Endometrial microvascular endothelial cells (primary cell): Measurements from ENCODE around the gene TNFAIP1. TPM values are rescaled to one million over a fixed set of nuclear protein-coding genes. Genes with fewer than 3 reads are reported as not detected.
"Not testable (repeated sequence)": the region's sequence is repeated elsewhere in the genome, so short reads cannot be mapped to it uniquely, and the experiment has no call there.

Experiments used
- in situ Hi-C: cut with HindIII; loops from 2 replicates; pipeline ENCODE4 v1.10.0; 2017; ENCODE audit warnings: low sequenced_read_pairs, low pct_unique_long_range_greater_than_20kb; ENCODE audit errors: inconsistent ontology term
- total RNA-seq: library from RNA; depleted of rRNA; stranded (reverse); fragments of >200 nt; gene quantifications from one replicate; pipeline ENCODE4 v1.2.3, GENCODE V29; 2015; ENCODE audit errors: inconsistent ontology term

The TNFAIP1 gene
- total RNA-seq, 1 donor from 2014 or later = 65.8 TPM

- in situ Hi-C loops = no loop called here
Measured at GRCh38 chr17:28320215-28321061, 15.1 kb upstream of the TNFAIP1 start.

DNA sequence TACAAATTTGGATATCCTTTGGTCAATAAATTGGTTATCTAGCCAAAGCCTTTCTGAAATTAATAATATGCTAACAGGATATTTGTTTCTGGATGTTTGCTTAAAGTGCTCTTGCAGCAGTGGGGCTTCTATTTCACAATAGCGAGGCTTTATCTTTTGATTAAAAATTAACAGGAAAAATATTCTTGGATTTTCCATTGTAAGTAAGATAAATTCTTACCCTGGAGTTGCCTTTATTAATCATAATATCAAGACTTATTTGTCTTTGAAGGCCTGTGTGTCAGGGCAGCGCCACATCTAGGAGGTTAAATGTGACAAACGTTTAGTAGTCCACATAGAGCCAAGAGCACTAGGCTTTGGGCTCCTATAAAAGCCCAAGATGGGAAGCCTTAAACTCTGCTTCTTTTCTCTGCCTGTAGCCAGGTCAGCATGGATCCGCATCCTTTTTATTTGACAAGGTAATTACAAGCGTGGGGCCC lies 11.3 kb upstream of the TNFAIP1 start:
- in situ Hi-C loops = no loop called here

- in situ Hi-C loops = no loop called here
Measured at GRCh38 chr17:28324781-28325180, 10.8 kb upstream of the TNFAIP1 start.

- in situ Hi-C loops = no loop called here
Measured at GRCh38 chr17:28325211-28325610, 10.3 kb upstream of the TNFAIP1 start.

DNA sequence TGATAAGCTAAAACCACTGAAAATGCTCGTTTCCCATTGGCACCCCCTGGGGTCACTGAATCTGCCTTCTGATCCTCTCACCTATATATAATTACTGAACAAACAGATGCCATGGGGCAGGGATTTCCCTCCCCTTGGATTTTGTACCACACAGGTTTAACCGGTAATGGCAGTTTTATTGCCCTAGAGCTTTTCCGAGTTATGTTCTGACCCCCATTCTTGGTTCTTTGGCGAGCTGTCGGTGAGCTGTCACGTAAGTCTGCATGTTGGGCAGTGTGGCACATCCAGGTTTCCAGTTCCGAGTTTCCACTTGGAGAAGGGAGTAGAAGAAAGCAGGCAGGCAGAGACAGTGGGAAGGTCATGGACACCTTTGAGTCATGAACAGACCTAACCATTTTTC lies 9.4 kb upstream of the TNFAIP1 start:
- in situ Hi-C loops = no loop called here

GRCh38 chr17:28327031-28327607 lies 8.4 kb upstream of the TNFAIP1 start:
- in situ Hi-C loops = no loop called here

DNA sequence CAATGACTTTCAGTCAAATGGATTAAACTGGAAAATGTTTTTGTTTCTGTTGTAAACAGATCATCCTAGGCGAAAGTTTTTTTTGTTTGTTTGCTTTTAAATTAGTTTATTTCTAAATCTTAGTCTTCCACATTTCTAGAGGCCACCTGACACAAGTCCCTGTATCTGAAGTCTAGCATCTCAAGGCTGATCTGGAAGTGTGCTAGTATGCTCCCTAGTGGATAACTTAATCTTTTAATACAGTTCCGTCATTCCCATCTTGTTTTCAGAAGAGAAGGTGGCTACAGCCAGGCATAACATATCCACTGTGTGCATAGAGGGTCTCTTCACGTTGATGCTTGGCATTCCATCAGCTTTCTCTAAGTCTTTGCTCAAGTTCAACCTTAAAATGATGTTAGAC lies 7.9 kb upstream of the TNFAIP1 start:
- in situ Hi-C loops = no loop called here

GRCh38 chr17:28328325-28328724 lies 7.2 kb upstream of the TNFAIP1 start:
- in situ Hi-C loops = no loop called here

- in situ Hi-C loops = no loop called here
Measured at GRCh38 chr17:28330671-28331070, 4.9 kb upstream of the TNFAIP1 start.

DNA sequence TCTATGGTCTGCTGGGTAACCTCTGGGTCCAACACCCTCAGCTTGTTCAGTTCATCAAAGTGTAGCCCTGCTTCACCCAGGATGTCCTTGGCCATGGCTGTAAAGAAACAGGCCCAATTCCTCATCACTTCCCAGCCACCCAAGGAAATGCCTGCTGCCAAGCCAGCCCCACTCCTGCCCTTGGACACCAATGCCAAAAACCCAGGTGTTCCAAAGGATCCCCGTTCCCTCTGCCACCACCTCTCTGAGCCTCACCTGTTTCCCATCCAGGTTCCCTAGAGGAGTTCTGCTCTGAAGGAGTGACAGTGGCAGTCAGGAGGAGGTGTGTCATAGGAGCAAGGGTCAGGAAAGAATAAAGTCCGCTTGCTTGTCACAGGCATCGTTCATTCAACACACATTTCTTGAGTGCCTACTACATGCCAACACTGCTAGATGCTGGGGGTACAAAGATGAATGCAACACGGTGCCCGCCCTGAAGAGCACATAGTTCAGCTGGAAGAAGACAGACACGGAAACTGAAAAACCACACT lies 3.6 kb upstream of the TNFAIP1 start:
- in situ Hi-C loops = no loop called here

GRCh38 chr17:28333083-28333746 lies 2.3 kb upstream of the TNFAIP1 start:
- in situ Hi-C loops = no loop called here

- in situ Hi-C loops = no loop called here
Measured at GRCh38 chr17:28334171-28334570, 1.4 kb upstream of the TNFAIP1 start.

DNA sequence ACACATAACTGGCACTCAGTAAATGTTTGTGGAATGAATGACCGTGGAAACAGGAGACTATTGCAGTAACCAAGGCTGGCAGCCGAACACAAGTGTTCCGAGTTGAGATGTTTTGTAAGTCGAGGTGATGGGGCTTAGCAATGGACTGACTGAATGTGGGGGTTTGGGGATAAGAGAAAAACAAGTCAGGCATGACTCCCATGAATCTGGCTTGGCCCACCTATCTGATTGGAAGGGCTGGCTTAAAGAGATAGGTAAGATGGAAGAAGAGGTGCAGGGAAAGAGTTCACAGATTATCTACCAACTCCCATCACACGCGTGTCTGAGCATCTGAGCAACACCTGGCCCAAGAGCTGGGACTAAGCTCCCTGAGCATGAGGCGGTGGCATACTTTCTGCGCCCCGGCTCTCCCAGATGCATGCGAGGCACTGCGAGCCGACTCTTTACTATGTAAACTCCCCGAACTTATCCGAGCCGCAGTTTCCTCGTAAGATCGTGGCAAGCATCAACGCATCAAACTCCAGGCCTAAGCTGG lies 828 bp upstream of the TNFAIP1 start:
- in situ Hi-C loops = no loop called here

GRCh38 chr17:28335959-28336871 lies 654 bp downstream of the TNFAIP1 start:
- in situ Hi-C loops = no loop called here

- in situ Hi-C loops = no loop called here
Measured at GRCh38 chr17:28338056-28338768, 2.7 kb downstream of the TNFAIP1 start.

DNA sequence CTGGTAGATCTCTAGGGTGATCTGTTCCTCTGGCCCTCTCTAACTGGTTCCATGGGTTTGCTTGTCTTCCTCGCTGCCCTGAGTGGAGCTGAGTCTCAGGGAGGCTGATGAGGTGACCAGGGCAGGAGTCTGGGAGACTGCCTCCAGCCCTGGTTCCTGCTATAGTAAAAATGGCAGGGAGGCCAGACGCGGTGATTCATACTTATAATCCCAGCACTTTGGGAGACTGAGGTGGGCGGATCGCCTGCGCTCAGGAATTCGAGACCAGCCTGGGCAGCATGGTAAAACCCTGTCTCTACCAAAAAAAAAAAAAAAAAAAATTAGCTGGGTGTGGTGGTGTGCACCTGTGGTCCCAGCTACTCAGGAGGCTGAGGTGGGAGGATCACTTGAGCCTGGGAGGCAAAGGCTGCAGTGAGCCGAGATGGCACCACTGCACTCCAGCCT lies 3.2 kb downstream of the TNFAIP1 start:
- in situ Hi-C loops = not testable (repeated sequence)

DNA sequence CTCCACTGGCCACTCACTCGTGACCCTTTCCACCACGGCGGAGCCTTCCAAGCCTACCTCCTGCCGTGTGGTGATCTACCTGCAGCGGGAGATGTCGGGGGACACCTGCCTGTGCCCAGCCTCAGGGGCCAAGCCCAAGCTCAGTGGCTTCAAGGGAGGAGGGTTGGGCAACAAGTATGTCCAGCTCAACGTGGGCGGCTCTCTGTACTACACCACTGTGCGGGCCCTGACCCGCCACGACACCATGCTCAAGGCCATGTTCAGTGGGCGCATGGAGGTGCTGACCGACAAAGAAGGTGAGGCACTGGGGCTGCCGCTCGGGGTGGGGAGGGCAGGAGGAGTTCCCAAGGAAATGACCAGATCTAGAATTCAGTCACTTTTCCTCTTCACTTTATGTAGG lies 3.9 kb downstream of the TNFAIP1 start:
- in situ Hi-C loops = no loop called here

GRCh38 chr17:28340374-28340773 lies 4.8 kb downstream of the TNFAIP1 start:
- in situ Hi-C loops = no loop called here
